SJSA1 (cell line): ENCODE results near the gene GRIN2A. TPM values are rescaled to one million over a fixed set of nuclear protein-coding genes. Genes with fewer than 3 reads are reported as not detected.

Source experiments
- DNase-seq, 2 experiments: peaks; one replicate each; pipeline ENCODE4 v3.0.0-alpha.2; 2015 to 2020; ENCODE audit warnings: low spot score in 2 of 2, low read depth in 1 of 2
- H3K27ac ChIP-seq: fragments of 250-450 bp; sonication (Bioruptor Pico); 2 replicates; pipeline ENCODE4 v1.5.1; 2020; ENCODE audit warnings: mild to moderate bottlenecking, moderate library complexity
- H3K27me3 ChIP-seq: fragments of 250-450 bp; sonication (Bioruptor Pico); replicated peaks from 2 replicates; pipeline ENCODE4 v1.5.1; 2020; ENCODE audit warnings: mild to moderate bottlenecking, moderate library complexity
- H3K36me3 ChIP-seq: fragments of 250-450 bp; sonication (Bioruptor Pico); 2 replicates; pipeline ENCODE4 v1.5.1; 2020; ENCODE audit warnings: mild to moderate bottlenecking
- H3K4me1 ChIP-seq: fragments of 250-450 bp; sonication (Bioruptor Pico); replicated peaks from 2 replicates; pipeline ENCODE4 v1.6.1; 2021; ENCODE audit warnings: mild to moderate bottlenecking
- H3K4me3 ChIP-seq: fragments of 250-450 bp; sonication (Bioruptor Pico); 2 replicates; pipeline ENCODE4 v1.5.1; 2020; ENCODE audit warnings: mild to moderate bottlenecking
- H3K9me3 ChIP-seq: fragments of 250-450 bp; sonication (Bioruptor Pico); replicated peaks from 2 replicates; pipeline ENCODE4 v1.5.1; 2020; ENCODE audit warnings: mild to moderate bottlenecking
- total RNA-seq: library from RNA; depleted of rRNA; stranded (reverse); fragments of >200 nt; shearing (Covaris generic); gene quantifications from 2 replicates; pipeline ENCODE4 v1.2.3, GENCODE V29; 2014; rRNA removed

GRIN2A gene
- not detected in 2 replicates for total RNA-seq

- Histone ChIP-seq H3K9me3 (peaks cover 3% of the 10 kb centered on the region; the same call in 1 of the 2 replicates), H3K4me1 (0 out of 2 replicates have a peak, but pooled peaks cover 3% of the 10 kb centered on the region), H3K27me3 (peaks cover 37% of the 10 kb centered on the region), H3K4me3 (no peak within 1 kb of the TSS), H3K27ac (no peak within 1 kb of the TSS), H3K36me3 (no peaks in the 10 kb centered on the region)
- DNase-seq: no peak
These were observed at the start of gene GRIN2A for GRCh38 chr16:10182222-10183053. TSS of gene GRIN2A (minus strand) at chr16:10182428. CDS start at chr16:10180411, 2,017 bp downstream.

GRCh38 chr16:10231563-10231962 is 49.3 kb upstream of the GRIN2A start:
- no peak overlapping the region for H3K27ac ChIP-seq
- H3K27me3 ChIP-seq: no peaks in the 10 kb centered on the region
- DNase-seq: no peak
- H3K36me3 ChIP-seq: no peaks in the 10 kb centered on the region
- H3K9me3 ChIP-seq: no peaks in the 10 kb centered on the region
- no peaks in the 10 kb centered on the region for H3K4me1 ChIP-seq
- H3K4me3 ChIP-seq: no peak overlapping the region

- Histone ChIP-seq H3K27ac (no peak overlapping the region), H3K4me1 (no peaks in the 10 kb centered on the region), H3K9me3 (no peaks in the 10 kb centered on the region), H3K36me3 (no peaks in the 10 kb centered on the region), H3K4me3 (no peak overlapping the region), H3K27me3 (no peaks in the 10 kb centered on the region)
- no peak for DNase-seq
These were observed 46.6 kb upstream of the GRIN2A start for GRCh38 chr16:10228779-10229178.

GRCh38 chr16:10226987-10227306 is 44.7 kb upstream of the GRIN2A start:
- Histone ChIP-seq H3K9me3 (no peaks in the 10 kb centered on the region), H3K27me3 (no peaks in the 10 kb centered on the region), H3K4me3 (no peak overlapping the region), H3K36me3 (no peaks in the 10 kb centered on the region), H3K4me1 (no peaks in the 10 kb centered on the region), H3K27ac (no peak overlapping the region)
- no peak for DNase-seq

- Histone ChIP-seq H3K9me3 (no peaks in the 10 kb centered on the region), H3K27me3 (no peaks in the 10 kb centered on the region), H3K36me3 (no peaks in the 10 kb centered on the region), H3K4me1 (no peaks in the 10 kb centered on the region), H3K27ac (no peak overlapping the region), H3K4me3 (no peak overlapping the region)
- no peak for DNase-seq
These were observed 44.1 kb upstream of the GRIN2A start for GRCh38 chr16:10226141-10226986.

GRCh38 chr16:10225653-10226052 is 43.4 kb upstream of the GRIN2A start:
- H3K9me3 ChIP-seq: no peaks in the 10 kb centered on the region
- H3K4me1 ChIP-seq: no peaks in the 10 kb centered on the region
- DNase-seq: no peak
- H3K27ac ChIP-seq: no peak overlapping the region
- H3K36me3 ChIP-seq: no peaks in the 10 kb centered on the region
- no peak overlapping the region for H3K4me3 ChIP-seq
- no peaks in the 10 kb centered on the region for H3K27me3 ChIP-seq

GRCh38 chr16:10224850-10225249 is 42.6 kb upstream of the GRIN2A start:
- DNase-seq: no peak
- Histone ChIP-seq H3K4me1 (no peaks in the 10 kb centered on the region), H3K36me3 (no peaks in the 10 kb centered on the region), H3K4me3 (no peak overlapping the region), H3K27ac (no peak overlapping the region), H3K27me3 (no peaks in the 10 kb centered on the region), H3K9me3 (no peaks in the 10 kb centered on the region)

GRCh38 chr16:10220942-10221341 is 38.7 kb upstream of the GRIN2A start:
- no peaks in the 10 kb centered on the region for H3K9me3 ChIP-seq
- no peaks in the 10 kb centered on the region for H3K4me1 ChIP-seq
- H3K36me3 ChIP-seq: no peaks in the 10 kb centered on the region
- H3K27ac ChIP-seq: no peak overlapping the region
- no peak for DNase-seq
- no peak overlapping the region for H3K4me3 ChIP-seq
- H3K27me3 ChIP-seq: no peaks in the 10 kb centered on the region

GRCh38 chr16:10219742-10220141 is 37.5 kb upstream of the GRIN2A start:
- no peaks in the 10 kb centered on the region for H3K27me3 ChIP-seq
- no peak overlapping the region for H3K27ac ChIP-seq
- H3K4me1 ChIP-seq: no peaks in the 10 kb centered on the region
- H3K36me3 ChIP-seq: no peaks in the 10 kb centered on the region
- DNase-seq: no peak
- H3K9me3 ChIP-seq: no peaks in the 10 kb centered on the region
- H3K4me3 ChIP-seq: no peak overlapping the region

- Histone ChIP-seq H3K9me3 (no peaks in the 10 kb centered on the region), H3K4me1 (no peaks in the 10 kb centered on the region), H3K27ac (no peak overlapping the region), H3K4me3 (no peak overlapping the region), H3K27me3 (no peaks in the 10 kb centered on the region), H3K36me3 (no peaks in the 10 kb centered on the region)
- DNase-seq: no peak
These were observed 36.4 kb upstream of the GRIN2A start for GRCh38 chr16:10218490-10219206.

- Histone ChIP-seq H3K4me1 (no peaks in the 10 kb centered on the region), H3K36me3 (no peaks in the 10 kb centered on the region), H3K27me3 (no peaks in the 10 kb centered on the region), H3K4me3 (no peak overlapping the region), H3K27ac (no peak overlapping the region), H3K9me3 (no peaks in the 10 kb centered on the region)
- DNase-seq: no peak
These were observed 31.5 kb upstream of the GRIN2A start for GRCh38 chr16:10213748-10214147.

GRCh38 chr16:10210944-10211343 is 28.7 kb upstream of the GRIN2A start:
- H3K4me3 ChIP-seq: no peak overlapping the region
- no peaks in the 10 kb centered on the region for H3K36me3 ChIP-seq
- no peaks in the 10 kb centered on the region for H3K9me3 ChIP-seq
- H3K27ac ChIP-seq: no peak overlapping the region
- H3K4me1 ChIP-seq: no peaks in the 10 kb centered on the region
- no peaks in the 10 kb centered on the region for H3K27me3 ChIP-seq
- DNase-seq: no peak

- H3K4me3 ChIP-seq: no peak overlapping the region
- no peaks in the 10 kb centered on the region for H3K4me1 ChIP-seq
- no peaks in the 10 kb centered on the region for H3K36me3 ChIP-seq
- H3K27me3 ChIP-seq: no peaks in the 10 kb centered on the region
- no peak overlapping the region for H3K27ac ChIP-seq
- no peak for DNase-seq
- H3K9me3 ChIP-seq: no peaks in the 10 kb centered on the region
These were observed 24.6 kb upstream of the GRIN2A start for GRCh38 chr16:10206865-10207264.

GRCh38 chr16:10206215-10206614 is 24.0 kb upstream of the GRIN2A start:
- Histone ChIP-seq H3K27ac (no peak overlapping the region), H3K27me3 (no peaks in the 10 kb centered on the region), H3K9me3 (no peaks in the 10 kb centered on the region), H3K4me1 (no peaks in the 10 kb centered on the region), H3K36me3 (no peaks in the 10 kb centered on the region), H3K4me3 (no peak overlapping the region)
- DNase-seq: no peak
